Activated CD4-positive, alpha-beta T cell treated with anti-CD3 and anti-CD28 coated beads, Interleukin-10, Interleukin-2, amounts not matched to agents 100 ng/mL and 50 ng/mL, durations not matched to agents 16 hours and 8 hours (primary cell): Measurements from ENCODE around the gene CALN1.
"Not testable (repeated sequence)": the region's sequence is repeated elsewhere in the genome, so short reads cannot be mapped to it uniquely, and the experiment has no call there.

Source experiments
- DNase-seq: peaks from one replicate; pipeline ENCODE4 v3.0.0-alpha.2; 2020

Gene CALN1

GRCh38 chr7:72412121-72412618 is at the start of gene CALN1:
Gene CALN1 (minus strand): TSS chr7:72412338.
- not testable (repeated sequence) for DNase-seq

- DNase-seq: no peak
Observed at GRCh38 chr7:72453471-72453870, 41.3 kb upstream of the CALN1 start.

GRCh38 chr7:72447465-72448204 is 35.5 kb upstream of the CALN1 start:
- DNase-seq: no peak

GRCh38 chr7:72446591-72447462 is 34.7 kb upstream of the CALN1 start:
- DNase-seq: no peak

DNA sequence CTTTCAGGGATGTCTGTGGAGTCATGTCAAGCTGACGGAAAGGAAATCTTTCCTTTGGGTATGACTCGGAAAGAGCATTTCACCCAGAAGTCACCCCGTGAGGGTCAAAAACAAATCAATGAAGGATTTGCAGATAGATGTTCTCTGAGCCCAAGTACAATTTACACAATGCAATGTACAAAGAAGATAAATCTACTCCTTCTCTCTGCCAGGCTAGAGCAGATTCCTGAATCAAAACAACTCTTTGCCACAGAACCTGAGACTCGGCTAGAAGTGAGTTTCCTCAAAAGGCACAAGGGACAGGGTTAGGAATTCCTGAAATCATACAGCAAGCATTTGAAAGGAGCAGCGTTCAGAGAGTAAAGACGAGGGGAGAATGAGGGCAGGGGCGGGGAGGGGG is 34.0 kb upstream of the CALN1 start:
- DNase-seq: no peak

DNA sequence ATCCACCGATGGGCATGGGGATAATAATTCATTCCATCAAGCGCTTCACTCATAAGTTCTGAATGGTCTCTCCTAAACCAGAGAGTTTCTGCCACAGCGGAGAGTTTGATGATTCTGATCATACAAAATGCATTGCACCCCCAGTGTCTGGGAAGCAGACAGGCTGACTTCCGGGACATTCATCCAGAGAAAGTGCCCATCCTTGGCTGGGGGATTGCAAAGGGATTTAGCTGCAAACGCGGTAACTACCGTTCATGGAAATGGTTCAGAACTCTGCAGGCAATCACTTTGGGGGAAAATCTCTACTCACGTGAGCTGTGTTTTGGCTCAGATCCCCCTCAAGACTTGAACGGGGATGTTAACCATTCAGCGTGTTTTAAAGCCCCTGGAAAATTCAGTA is 33.4 kb upstream of the CALN1 start:
- DNase-seq: no peak

GRCh38 chr7:72445075-72445474 is 32.9 kb upstream of the CALN1 start:
- no peak for DNase-seq

- no peak for DNase-seq
Observed at GRCh38 chr7:72444026-72444776, 32.1 kb upstream of the CALN1 start.

- no peak for DNase-seq
Observed at GRCh38 chr7:72441791-72442190, 29.7 kb upstream of the CALN1 start.

DNA sequence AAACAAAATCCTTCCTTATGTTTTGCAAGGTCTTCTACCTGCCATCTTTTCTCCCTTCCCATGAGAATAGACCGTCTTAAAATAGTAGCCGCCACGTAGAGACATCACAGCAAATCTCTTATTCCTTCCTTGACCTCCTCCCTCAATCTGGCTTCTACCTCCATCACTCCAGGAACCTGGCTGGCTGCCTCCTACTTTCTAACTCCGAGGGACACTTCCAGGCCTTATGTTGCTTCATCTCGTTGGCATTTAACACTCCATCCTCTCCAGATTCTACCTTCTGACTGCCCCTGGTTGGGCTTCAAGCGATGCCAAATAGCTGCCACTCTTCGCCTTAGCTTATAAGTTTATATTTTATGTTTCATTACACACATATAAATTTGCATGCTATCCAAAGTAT is 26.4 kb upstream of the CALN1 start:
- no peak for DNase-seq

GRCh38 chr7:72437610-72438009 is 25.5 kb upstream of the CALN1 start:
- no peak for DNase-seq

GRCh38 chr7:72437061-72437585 is 25.0 kb upstream of the CALN1 start:
- DNase-seq: no peak

DNA sequence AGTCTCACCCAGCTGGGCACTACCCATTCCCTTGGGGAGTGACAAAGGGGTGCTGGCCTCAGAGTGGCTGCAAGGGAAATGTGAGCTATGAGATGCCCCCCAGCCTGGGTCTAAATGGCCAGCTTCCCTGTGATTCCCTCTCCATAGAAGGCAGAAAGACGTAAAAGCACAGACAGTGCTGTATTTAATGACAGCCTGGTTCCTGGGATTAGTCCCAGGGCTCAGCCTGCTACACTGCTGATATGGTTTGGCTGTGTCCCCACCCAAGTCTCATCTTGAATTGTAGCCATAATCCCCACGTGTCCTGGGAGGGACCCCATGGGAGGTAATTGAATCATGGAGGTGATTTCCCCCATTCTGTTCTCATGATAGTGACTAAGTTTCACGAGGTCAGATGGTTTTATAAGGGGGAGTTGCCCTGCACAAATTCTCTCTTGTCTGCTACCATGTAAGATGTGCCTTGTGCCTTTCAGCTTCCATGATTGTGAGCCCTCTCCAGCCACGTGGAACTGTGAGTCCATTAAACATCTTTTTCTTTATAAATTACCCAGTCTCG is 23.9 kb upstream of the CALN1 start:
- no peak for DNase-seq

GRCh38 chr7:72435366-72435765 is 23.2 kb upstream of the CALN1 start:
- DNase-seq: no peak

GRCh38 chr7:72430531-72430930 is 18.4 kb upstream of the CALN1 start:
- DNase-seq: no peak

GRCh38 chr7:72429316-72429715 is 17.2 kb upstream of the CALN1 start:
- no peak for DNase-seq

GRCh38 chr7:72416846-72417245 is 4.7 kb upstream of the CALN1 start:
- no peak for DNase-seq

- no peak for DNase-seq
Observed at GRCh38 chr7:72415586-72415985, 3.4 kb upstream of the CALN1 start.

DNA sequence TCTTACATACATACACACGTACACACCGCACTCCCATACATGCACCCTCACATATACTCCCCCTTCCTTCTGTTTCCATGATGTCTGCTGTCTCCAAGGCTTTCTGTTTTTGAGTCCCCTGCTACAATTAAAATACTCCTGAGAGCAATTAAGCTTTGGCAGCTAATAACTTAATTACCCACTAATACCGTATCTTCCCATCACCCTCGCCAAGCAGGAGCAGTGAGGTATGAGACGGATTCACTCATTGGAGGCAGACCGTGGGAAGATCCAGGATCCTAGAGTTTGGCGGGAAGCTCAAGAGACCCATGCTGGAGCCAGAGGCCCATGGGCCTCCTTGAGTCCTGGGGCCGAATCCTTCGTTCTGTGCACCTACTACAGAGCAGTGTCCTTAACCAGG is 1.7 kb upstream of the CALN1 start:
- no peak for DNase-seq

GRCh38 chr7:72413290-72413689 is 1.2 kb upstream of the CALN1 start:
- DNase-seq: no peak

- no peak for DNase-seq
Observed at GRCh38 chr7:72411419-72411818, 719 bp downstream of the CALN1 start.

- DNase-seq: no peak
Observed at GRCh38 chr7:72409638-72410015, 2.5 kb downstream of the CALN1 start.
